ENCODE measurements around the gene MPHOSPH10. TPM values are rescaled to one million over a fixed set of nuclear protein-coding genes. Genes with fewer than 3 reads are reported as not detected.
A peak's percentile ranks its signal among the peaks of the same experiment; 100 is the strongest.

The MPHOSPH10 gene
- total RNA-seq, 4 donors from 2014 or later, result 14.7 to 43.1 (median 21.0) TPM

- no peak overlapping the region for H3K4me3 ChIP-seq
- TF ChIP-seq CTCF (IDR thresholded peaks at IDR 0.05), result no peak
- no peak for TF ChIP-seq POLR2A (IDR thresholded peaks at IDR 0.05)
- H3K27ac ChIP-seq, result no peak overlapping the region
- intact Hi-C loops (cut with DNase I; ENCODE audit: low total_unique reads), result no loop called here
- H3K4me1 ChIP-seq, result no peaks in the 10 kb centered on the region
- no peaks in the 10 kb centered on the region for H3K27me3 ChIP-seq
- DNase-seq, result no peak
- H3K9me3 ChIP-seq, result no peaks in the 10 kb centered on the region
- no peaks in the 10 kb centered on the region for H3K36me3 ChIP-seq
These were observed 24.4 kb downstream of the MPHOSPH10 start for GRCh38 chr2:71154798-71155197.

GRCh38 chr2:71155846-71156245 is 25.4 kb downstream of the MPHOSPH10 start:
- intact Hi-C loops (cut with DNase I; ENCODE audit: low total_unique reads), result no loop called here
- no peaks in the 10 kb centered on the region for H3K9me3 ChIP-seq
- TF ChIP-seq POLR2A (IDR thresholded peaks at IDR 0.05) (no peak), CTCF (IDR thresholded peaks at IDR 0.05) (no peak)
- H3K4me3 ChIP-seq, result no peak overlapping the region
- no peak overlapping the region for H3K27ac ChIP-seq
- no peaks in the 10 kb centered on the region for H3K36me3 ChIP-seq
- no peak for DNase-seq
- H3K4me1 ChIP-seq, result no peaks in the 10 kb centered on the region
- H3K27me3 ChIP-seq, result no peaks in the 10 kb centered on the region

- Histone ChIP-seq H3K9me3 (no peaks in the 10 kb centered on the region), H3K4me1 (no peaks in the 10 kb centered on the region), H3K36me3 (no peaks in the 10 kb centered on the region), H3K4me3 (no peak overlapping the region), H3K27ac (no peak overlapping the region), H3K27me3 (no peaks in the 10 kb centered on the region)
- TF ChIP-seq CTCF (IDR thresholded peaks at IDR 0.05), result no peak
- TF ChIP-seq POLR2A (IDR thresholded peaks at IDR 0.05), result no peak
- intact Hi-C loops (cut with DNase I; ENCODE audit: low total_unique reads), result no loop called here
- DNase-seq, result no peak
These were observed 26.1 kb downstream of the MPHOSPH10 start for GRCh38 chr2:71156573-71156972.

- peak; percentile 25 to 29 for DNase-seq
- intact Hi-C loops (cut with DNase I; ENCODE audit: low total_unique reads), result no loop called here
- H3K36me3 ChIP-seq, result no peaks in the 10 kb centered on the region
- no peaks in the 10 kb centered on the region for H3K9me3 ChIP-seq
- no peaks in the 10 kb centered on the region for H3K27me3 ChIP-seq
- no peak overlapping the region for H3K4me3 ChIP-seq
- no peak overlapping the region for H3K27ac ChIP-seq
- no peaks in the 10 kb centered on the region for H3K4me1 ChIP-seq
- TF ChIP-seq CTCF (IDR thresholded peaks at IDR 0.05), result peak in 3 of 4 experiments; percentile 27 to 50 (median 45)
- no peak for TF ChIP-seq POLR2A (IDR thresholded peaks at IDR 0.05)
These were observed 26.8 kb downstream of the MPHOSPH10 start for GRCh38 chr2:71157124-71157793.

- no peak for DNase-seq
- Histone ChIP-seq H3K36me3 (no peaks in the 10 kb centered on the region), H3K9me3 (no peaks in the 10 kb centered on the region), H3K27ac (no peak overlapping the region), H3K4me1 (no peaks in the 10 kb centered on the region), H3K4me3 (no peak overlapping the region), H3K27me3 (no peaks in the 10 kb centered on the region)
- intact Hi-C loops (cut with DNase I; ENCODE audit: low total_unique reads), result no loop called here
- no peak for TF ChIP-seq CTCF (IDR thresholded peaks at IDR 0.05)
- no peak for TF ChIP-seq POLR2A (IDR thresholded peaks at IDR 0.05)
These were observed 36.4 kb downstream of the MPHOSPH10 start for GRCh38 chr2:71166812-71167211.

All from uterus (tissue), 4 donors.